Panc1 (cell line): ENCODE data around the gene CHN1. TPM values are rescaled to one million over a fixed set of nuclear protein-coding genes. Genes with fewer than 3 reads are reported as not detected.

Experiments
- ATAC-seq: fragments of 200-7000 bp; cut with Tn5 transposase; 2 replicates; pipeline ENCODE4 v1.9.1; 2020; ENCODE audit warnings: mild to moderate bottlenecking, moderate library complexity
- BruUV-seq: library from RNA; stranded (reverse); fragments of 400-500 nt; replicated peaks from 2 replicates; lab custom pipeline; 2021; lab: Mats Ljungman, UMichigan
- CTCF ChIA-PET: fragments of 300-600 bp; sonication (Branson Sonifier 250); formaldehyde crosslinking; loops from one replicate; lab custom pipeline; 2022; ENCODE audit warnings: antibody characterized with exemption; lab: Charles Lee
- POLR2A ChIA-PET: fragments of 300-600 bp; sonication (Branson Sonifier 250); formaldehyde crosslinking; loops from one replicate; lab custom pipeline; 2022; ENCODE audit warnings: antibody characterized with exemption; lab: Charles Lee
- DNase-seq: peaks from one replicate; pipeline ENCODE4 v3.0.0-alpha.2; 2010; ENCODE audit warnings: low read depth, low spot score
- H3K27ac ChIP-seq: 2 replicates; pipeline ENCODE4 v1.5.1; 2011; ENCODE audit warnings: mild to moderate bottlenecking, low read length, inconsistent platforms
- H3K27me3 ChIP-seq: fragments of 200-500 bp; sonication (Bioruptor generic); 2 replicates; pipeline ENCODE4 v1.6.0; 2014; ENCODE audit warnings: low read length, inconsistent platforms; ENCODE audit not compliant: control insufficient read depth, insufficient read depth
- H3K36me3 ChIP-seq: fragments of 200-500 bp; sonication (Bioruptor generic); 2 replicates; pipeline ENCODE4 v1.5.1; 2014; ENCODE audit warnings: inconsistent platforms, mild to moderate bottlenecking, low read length, moderate library complexity; ENCODE audit not compliant: control insufficient read depth, insufficient read depth
- H3K4me1 ChIP-seq: 2 replicates; pipeline ENCODE4 v1.5.1; 2011; ENCODE audit warnings: inconsistent platforms, mild to moderate bottlenecking, low read length, moderate library complexity; ENCODE audit not compliant: control insufficient read depth, insufficient read depth
- H3K4me3 ChIP-seq, 2 experiments: 2 replicates each; pipeline ENCODE4 v1.5.1; 2011 to 2012; ENCODE audit warnings: low read depth in 2 of 2, low read length in 2 of 2, mild to moderate bottlenecking in 2 of 2, inconsistent platforms in 1 of 2, moderate library complexity in 1 of 2
- H3K9me3 ChIP-seq: fragments of 200-500 bp; sonication (Bioruptor generic); 2 replicates; pipeline ENCODE4 v1.5.1; 2014; ENCODE audit warnings: low read depth, mild to moderate bottlenecking, inconsistent platforms, low read length, moderate library complexity; ENCODE audit not compliant: control insufficient read depth, insufficient read depth
- CTCF ChIP-seq: fragments of 450-650 bp; IDR thresholded peaks from 2 replicates; pipeline ENCODE4 v1.5.1; 2017; ENCODE audit warnings: mild to moderate bottlenecking
- POLR2AphosphoS5 ChIP-seq: IDR thresholded peaks from 2 replicates; pipeline ENCODE4 v1.6.1; 2012; ENCODE audit warnings: mild to moderate bottlenecking, low read depth, low read length, moderate library complexity
- REST ChIP-seq, 2 experiments: IDR thresholded peaks; 2 replicates each; pipeline ENCODE4 v1.6.1; 2011 to 2012; ENCODE audit warnings: low read depth in 2 of 2, control low read depth in 1 of 2, low read length in 1 of 2, mild to moderate bottlenecking in 1 of 2, moderate library complexity in 1 of 2; ENCODE audit not compliant: insufficient read depth in 1 of 2
- SIN3A ChIP-seq: IDR thresholded peaks from 2 replicates; pipeline ENCODE4 v1.6.1; 2012; ENCODE audit warnings: low read depth, mild to moderate bottlenecking, low read length, moderate library complexity, borderline replicate concordance; ENCODE audit not compliant: insufficient read depth
- TCF7L2 ChIP-seq: IDR thresholded peaks from 2 replicates; pipeline ENCODE4 v1.6.1; 2011; ENCODE audit warnings: mild to moderate bottlenecking, low read depth, low read length, inconsistent platforms
- in situ Hi-C: cut with HindIII; loops from 2 replicates; pipeline ENCODE4 v1.10.0; 2016; ENCODE audit warnings: low sequenced_read_pairs, low pct_unique_long_range_greater_than_20kb
- intact Hi-C: fragments of 100-400 bp; cut with micrococcal nuclease; formaldehyde crosslinking; loops from one replicate; pipeline ENCODE4 v1.10.0; 2022; ENCODE audit not compliant: unreplicated experiment
- total RNA-seq: library from RNA; stranded (reverse); gene quantifications from one replicate; pipeline ENCODE4 v1.2.1, GENCODE V29; 2021; ENCODE audit not compliant: unreplicated experiment

CHN1 gene
- total RNA-seq, 1 experiment from 2014 or later: 20.8 TPM

GRCh38 chr2:174969091-174969734 is 36.0 kb downstream of the CHN1 start:
- Histone ChIP-seq H3K4me3 (no peak overlapping the region), H3K27ac (no peak overlapping the region), H3K9me3 (no peaks in the 10 kb centered on the region), H3K27me3 (no peaks in the 10 kb centered on the region), H3K36me3 (no peaks in the 10 kb centered on the region), H3K4me1 (peaks cover 20% of the 10 kb centered on the region)
- ATAC-seq: no peak
- BruUV-seq: no TSS peak
- no peak for DNase-seq
- TF ChIP-seq SIN3A (no peak), TCF7L2 (no peak), POLR2AphosphoS5 (no peak), REST (IDR thresholded peaks at IDR 0.05; ENCODE audit: insufficient read depth in 1 of 2, low read depth in 2 of 2, low read length in 1 of 2) (no peak), CTCF (no peak)
- intact Hi-C loops (no loop called here), in situ Hi-C loops (loop anchor here (25.0 kb wide), 1 partner anchor 182 kb away; no protein-coding TSS in a partner anchor)
- CTCF ChIA-PET: no interaction called here
- POLR2A ChIA-PET: no interaction called here

GRCh38 chr2:174967691-174968260 is 37.4 kb downstream of the CHN1 start:
- no peaks in the 10 kb centered on the region for H3K27me3 ChIP-seq
- ATAC-seq (no peak), DNase-seq (no peak)
- no TSS peak for BruUV-seq
- intact Hi-C loops: no loop called here
- H3K36me3 ChIP-seq: no peaks in the 10 kb centered on the region
- H3K9me3 ChIP-seq: no peaks in the 10 kb centered on the region
- ChIA-PET POLR2A (no interaction called here), CTCF (no interaction called here)
- TF ChIP-seq SIN3A (no peak), TCF7L2 (no peak), CTCF (no peak), POLR2AphosphoS5 (no peak), REST (IDR thresholded peaks at IDR 0.05; ENCODE audit: insufficient read depth in 1 of 2, low read depth in 2 of 2, low read length in 1 of 2) (no peak)
- peaks cover 12% of the 10 kb centered on the region for H3K4me1 ChIP-seq
- H3K4me3 ChIP-seq: no peak overlapping the region
- in situ Hi-C loops: loop anchor here (25.0 kb wide), 1 partner anchor 180 kb away; no protein-coding TSS in a partner anchor
- no peak overlapping the region for H3K27ac ChIP-seq
